GM12878 (cell line): ENCODE results near the gene PCDHGA6. TPM values are rescaled to one million over a fixed set of nuclear protein-coding genes. Genes with fewer than 3 reads are reported as not detected.
"Not testable (repeated sequence)": the region's sequence is repeated elsewhere in the genome, so short reads cannot be mapped to it uniquely, and the experiment has no call there.

Experiments used
- ATAC-seq: fragments of 200-7000 bp; cut with Tn5 transposase; 3 replicates; pipeline ENCODE4 v1.9.1; 2020; ENCODE audit warnings: mild to moderate bottlenecking, moderate library complexity
- BruUV-seq: library from RNA; stranded (reverse); fragments of 400-500 nt; replicated peaks from 2 replicates; lab custom pipeline; 2021; lab: Mats Ljungman, UMichigan
- CTCF ChIA-PET: fragments of 300-600 bp; sonication (Branson Sonifier 250); formaldehyde crosslinking; extraction: SDS; loops from one replicate; lab custom pipeline; 2021; ENCODE audit warnings: inconsistent platforms; lab: Yijun Ruan, JAX
- POLR2A ChIA-PET: fragments of 350-600 bp; formaldehyde crosslinking; extraction: SDS; loops from one replicate; lab custom pipeline; 2021; ENCODE audit warnings: inconsistent platforms; lab: Charles Lee
- RAD21 ChIA-PET: fragments of 300-600 bp; sonication (Branson Sonifier 250); formaldehyde crosslinking; loops from one replicate; lab custom pipeline; 2023; ENCODE audit warnings: antibody characterized with exemption; ENCODE audit not compliant: unreplicated experiment; lab: Charles Lee
- SMC1A ChIA-PET: fragments of 300-600 bp; sonication (Branson Sonifier 250); formaldehyde crosslinking; loops from one replicate; lab custom pipeline; 2023; ENCODE audit not compliant: unreplicated experiment, uncharacterized antibody; lab: Charles Lee
- DNase-seq: peaks from one replicate; pipeline ENCODE4 v3.0.0-alpha.2; 2011; ENCODE audit warnings: low read depth, low spot score
- FAIRE-seq: peaks from 3 replicates; lab custom pipeline; 2011; peaks lifted over from hg19 to GRCh38; lab: Jason Lieb, UNC
- H2AFZ ChIP-seq: 2 replicates; pipeline ENCODE4 v1.6.0; 2011; ENCODE audit warnings: low read depth, low read length, control low read depth; ENCODE audit not compliant: control insufficient read depth
- H3K27ac ChIP-seq: 2 replicates; pipeline ENCODE4 v1.5.1; 2011; ENCODE audit warnings: control low read depth; ENCODE audit not compliant: control insufficient read depth, insufficient read depth
- H3K27me3 ChIP-seq, 2 experiments: replicated peaks in 1 of 2; 2 replicates each; pipeline versions ENCODE4 v1.6.0 to v1.6.1; 2011; ENCODE audit warnings: low read length in 1 of 2; ENCODE audit not compliant: control insufficient read depth in 2 of 2, insufficient read depth in 2 of 2
- H3K36me3 ChIP-seq, 2 experiments: 2 replicates each; pipeline ENCODE4 v1.5.1; 2011; ENCODE audit warnings: low read length in 1 of 2; ENCODE audit not compliant: control insufficient read depth in 2 of 2, insufficient read depth in 2 of 2
- H3K4me1 ChIP-seq: 2 replicates; pipeline ENCODE4 v1.6.1; 2011; ENCODE audit warnings: mild to moderate bottlenecking, low read length, moderate library complexity, mixed read lengths; ENCODE audit not compliant: control insufficient read depth, insufficient read depth
- H3K4me2 ChIP-seq: 2 replicates; pipeline ENCODE4 v1.6.0; 2011; ENCODE audit warnings: control low read depth; ENCODE audit not compliant: control insufficient read depth, insufficient read depth
- H3K4me3 ChIP-seq: fragments of 200-600 bp; sonication (generic); 2 replicates; pipeline ENCODE4 v1.5.1; 2016
- H3K79me2 ChIP-seq: 2 replicates; pipeline ENCODE4 v1.6.0; 2011; ENCODE audit warnings: low read length; ENCODE audit not compliant: control insufficient read depth, insufficient read depth
- H3K9ac ChIP-seq: 2 replicates; pipeline ENCODE4 v1.8.0; 2011; ENCODE audit warnings: low read length, control low read depth, mixed read lengths; ENCODE audit not compliant: control insufficient read depth, insufficient read depth
- H3K9me3 ChIP-seq: replicated peaks from 3 replicates; pipeline ENCODE4 v1.5.1; 2011; ENCODE audit warnings: mild to moderate bottlenecking, low read length; ENCODE audit not compliant: control insufficient read depth, insufficient read depth
- H4K20me1 ChIP-seq: 2 replicates; pipeline ENCODE4 v1.6.0; 2011; ENCODE audit not compliant: control insufficient read depth, insufficient read depth
- CBX5 ChIP-seq: sonication (generic); IDR thresholded peaks from 2 replicates; pipeline ENCODE4 v1.6.1; 2016; ENCODE audit warnings: low read depth, moderate library complexity, mild to moderate bottlenecking, inconsistent platforms
- CREB1 ChIP-seq: IDR thresholded peaks from 2 replicates; pipeline ENCODE4 v1.6.1; 2012; ENCODE audit warnings: low read depth, mild to moderate bottlenecking, inconsistent platforms
- CREM ChIP-seq: IDR thresholded peaks from 2 replicates; pipeline ENCODE4 v1.6.1; 2014; ENCODE audit warnings: antibody characterized with exemption, low read depth
- CTCF ChIP-seq, 3 experiments: IDR thresholded peaks in 2 of 3; conservative IDR thresholded peaks in 1 of 3; 2 replicates each; pipeline ENCODE4 v1.5.1; 2011; ENCODE audit warnings: low read depth in 3 of 3, low read length in 3 of 3, mild to moderate bottlenecking in 3 of 3, control low read depth in 2 of 3, moderate library complexity in 2 of 3, inconsistent platforms in 1 of 3, mixed read lengths in 1 of 3; ENCODE audit not compliant: control insufficient read depth in 2 of 3, insufficient read depth in 1 of 3; ENCODE audit errors: extremely low read depth in 1 of 3
- RAD21 ChIP-seq: IDR thresholded peaks from 2 replicates; pipeline ENCODE4 v1.6.1; 2011; ENCODE audit warnings: mild to moderate bottlenecking, low read depth, low read length, moderate library complexity; ENCODE audit not compliant: insufficient read depth
- WGBS: methylation state at CpG from one replicate; pipeline ENCODE4 v1.1.6; 2016; ENCODE audit warnings: low lambda C conversion rate; ENCODE audit not compliant: insufficient replicate concordance, insufficient coverage; ENCODE audit errors: missing lambda C conversion rate; 5-methylcytosine and 5-hydroxymethylcytosine counted together
- in situ Hi-C: fragments of 300-500 bp; cut with MboI; formaldehyde crosslinking; loops from 9 replicates; pipeline ENCODE4 v1.14.3; 2018; ENCODE audit warnings: mixed read lengths
- intact Hi-C: fragments of 100-400 bp; cut with micrococcal nuclease; formaldehyde crosslinking; loops from one replicate; pipeline ENCODE4 v1.14.2; 2022; ENCODE audit not compliant: unreplicated experiment
- polyA plus RNA-seq, 11 experiments: library from polyadenylated mRNA; depleted of rRNA in 4 of 11; unstranded in 6 of 11; stranded (reverse) in 5 of 11; fragments of >200 nt; fragmentation: Nextera tagmentation in 4 of 11; fragmentation: Illumina TruSeq in 1 of 11; extraction: Ambion mirVana in 4 of 11; extraction: Trizol in 1 of 11; gene quantifications; 1 replicate in 1 of 11; 2 replicates in 10 of 11; pipeline versions ENCODE4 v1.2.1 to v1.2.3, GENCODE V29; 2011 to 2016; ENCODE audit warnings: inconsistent platforms in 2 of 11, missing spikeins in 2 of 11, low read depth in 1 of 11
- total RNA-seq, 4 experiments: library from RNA; depleted of rRNA in 3 of 4; stranded (reverse); fragments of >200 nt in 3 of 4; fragmentation: Illumina TruSeq in 1 of 4; extraction: Trizol in 1 of 4; gene quantifications; 2 replicates each; pipeline versions ENCODE4 v1.2.1 to v1.2.3, GENCODE V29; 2013 to 2021

Gene PCDHGA6
- total and polyA plus RNA-seq, 10 of the 15 experiments (the other 5 are each of a cell fraction or from before 2014, with no cell fraction given): 0.04 to 0.60 (median 0.15) TPM; not detected in 3

GRCh38 chr5:141407790-141408505 is 34.3 kb downstream of the PCDHGA6 start, which contains the start of gene PCDHGB6:
TSS of gene PCDHGB6 (plus strand) at chr5:141408021. CDS start at chr5:141408203, 182 bp downstream.
- in situ Hi-C loops, H3K27me3 ChIP-seq, H4K20me1 ChIP-seq, H3K79me2 ChIP-seq, FAIRE-seq, DNase-seq, H3K4me1 ChIP-seq, intact Hi-C loops, BruUV-seq, H3K36me3 ChIP-seq, H3K27ac ChIP-seq, H3K4me3 ChIP-seq, POLR2A ChIA-PET, H2AFZ ChIP-seq, H3K9ac ChIP-seq: not testable (repeated sequence)
- TF ChIP-seq CTCF (IDR thresholded peaks at IDR 0.05 in 2 of 3, conservative IDR thresholded peaks at IDR 0.05 in 1 of 3; ENCODE audit: control insufficient read depth in 2 of 3, extremely low read depth in 1 of 3, insufficient read depth in 1 of 3, low read depth in 3 of 3, low read length in 3 of 3) (peak; percentile 56 to 57 (median 56); a peak in 5 of 6 replicates), CREM (peak; percentile 41; the same call in 1 of the 2 replicates), CREB1 (0 out of 2 replicates have a peak, but pooled peaks have one; percentile 35), RAD21 (peak; percentile 54), CBX5 (0 out of 2 replicates have a peak, but pooled peaks have one; percentile 64)
- peak; percentile 69 for ATAC-seq
- H3K4me2 ChIP-seq: 0 out of 2 replicates have a peak within 1 kb of the TSS, but pooled peaks have one; percentile 9
- CTCF ChIA-PET: interaction anchor here (1.1 to 3.7 kb wide), 6 partner anchors 11 to 156 kb away, joined by 3 to 20 read pairs (median 8); partner anchors contain the start of genes PCDHGA12, PCDHGB3 and PCDHGC3
- 81% methylated on average over 43 of the region's 51 CpGs for WGBS
- RAD21 ChIA-PET: interaction anchor here (1.0 kb wide), 1 partner anchor 156 kb away, joined by 4 read pairs; no protein-coding TSS in a partner anchor
- H3K9me3 ChIP-seq: peaks cover 13% of the 10 kb centered on the region; the same call in 2 of the 3 replicates
- SMC1A ChIA-PET: interaction anchor here (1.6 kb wide), 1 partner anchor 150 kb away, joined by 4 read pairs; no protein-coding TSS in a partner anchor
